Lower lobe of right lung (tissue), 2 donors: ENCODE measurements around the gene PAX7. TPM values are rescaled to one million over a fixed set of nuclear protein-coding genes. Genes with fewer than 3 reads are reported as not detected.

Experiments
- ATAC-seq, 2 donors: fragments of 200-7000 bp; cut with Tn5 transposase; one replicate each; pipeline ENCODE4 v1.9.1; 2020 to 2022; ENCODE audit warnings: mild to moderate bottlenecking in 2 of 2, moderate library complexity in 2 of 2
- DNase-seq: peaks from one replicate; pipeline ENCODE4 v3.0.0-alpha.2; 2020
- H3K27ac ChIP-seq: fragments of 200-600 bp; one replicate; pipeline ENCODE4 v1.8.0; 2022
- H3K27me3 ChIP-seq: fragments of 200-600 bp; one replicate; pipeline ENCODE4 v1.8.0; 2022; ENCODE audit warnings: low read depth
- H3K36me3 ChIP-seq: fragments of 200-600 bp; one replicate; pipeline ENCODE4 v1.8.0; 2022; ENCODE audit warnings: mild to moderate bottlenecking
- H3K4me1 ChIP-seq: fragments of 200-600 bp; one replicate; pipeline ENCODE4 v1.8.0; 2022
- H3K4me3 ChIP-seq: fragments of 200-600 bp; one replicate; pipeline ENCODE4 v1.8.0; 2022; ENCODE audit warnings: mild to moderate bottlenecking
- H3K9me3 ChIP-seq: fragments of 200-600 bp; one replicate; pipeline ENCODE4 v1.8.0; 2022
- CTCF ChIP-seq: fragments of 200-600 bp; IDR thresholded peaks from one replicate; pipeline ENCODE4 v1.8.0; 2022; ENCODE audit warnings: antibody characterized with exemption, mild to moderate bottlenecking
- intact Hi-C: fragments of 100-400 bp; cut with DNase I; formaldehyde crosslinking; loops from one replicate; pipeline ENCODE4 v1.11.0; 2022
- total RNA-seq: library from RNA; stranded (reverse); fragmentation: NEBNext Ultra II Directional; extraction: Animal tissue kit (Norgen Biotek cat#: 25700); gene quantifications from one replicate; pipeline ENCODE4 v1.2.1, GENCODE V29; 2021
- donor health status: DM: no; HTN: yes; CAD: no; lungs with severe emphysema.

The PAX7 gene
- total RNA-seq, 1 donor from 2014 or later: not detected

GRCh38 chr1:18752409-18752808 is 121.8 kb downstream of the PAX7 start:
- peaks cover 4% of the 10 kb centered on the region for H3K27me3 ChIP-seq
- no peak overlapping the region for H3K27ac ChIP-seq
- intact Hi-C loops: no loop called here
- no peaks in the 10 kb centered on the region for H3K4me1 ChIP-seq
- DNase-seq: no peak
- no peak overlapping the region for H3K4me3 ChIP-seq
- H3K9me3 ChIP-seq: no peaks in the 10 kb centered on the region
- no peak for ATAC-seq
- TF ChIP-seq CTCF: no peak
- no peaks in the 10 kb centered on the region for H3K36me3 ChIP-seq

- Histone ChIP-seq H3K4me3 (no peak overlapping the region), H3K27me3 (peaks cover 23% of the 10 kb centered on the region), H3K36me3 (no peaks in the 10 kb centered on the region), H3K9me3 (no peaks in the 10 kb centered on the region), H3K27ac (no peak overlapping the region), H3K4me1 (no peaks in the 10 kb centered on the region)
- intact Hi-C loops: no loop called here
- no peak for TF ChIP-seq CTCF
- ATAC-seq: no peak
- no peak for DNase-seq
Observed at GRCh38 chr1:18760156-18760555, 129.5 kb downstream of the PAX7 start.

- H3K4me3 ChIP-seq: no peak overlapping the region
- DNase-seq: no peak
- no peaks in the 10 kb centered on the region for H3K9me3 ChIP-seq
- TF ChIP-seq CTCF: no peak
- peaks cover 29% of the 10 kb centered on the region for H3K27me3 ChIP-seq
- no peaks in the 10 kb centered on the region for H3K36me3 ChIP-seq
- H3K27ac ChIP-seq: no peak overlapping the region
- intact Hi-C loops: no loop called here
- no peaks in the 10 kb centered on the region for H3K4me1 ChIP-seq
- no peak for ATAC-seq
Observed at GRCh38 chr1:18761948-18762840, 131.5 kb downstream of the PAX7 start.

- H3K27me3 ChIP-seq: peaks cover 25% of the 10 kb centered on the region
- TF ChIP-seq CTCF: no peak
- H3K4me3 ChIP-seq: no peak overlapping the region
- H3K27ac ChIP-seq: no peak overlapping the region
- H3K36me3 ChIP-seq: no peaks in the 10 kb centered on the region
- H3K4me1 ChIP-seq: no peaks in the 10 kb centered on the region
- H3K9me3 ChIP-seq: no peaks in the 10 kb centered on the region
- DNase-seq (no peak), ATAC-seq (no peak)
- intact Hi-C loops: no loop called here
Observed at GRCh38 chr1:18764362-18764761, 133.7 kb downstream of the PAX7 start.

GRCh38 chr1:18765725-18766124 is 135.1 kb downstream of the PAX7 start:
- no peaks in the 10 kb centered on the region for H3K4me1 ChIP-seq
- no peak for ATAC-seq
- TF ChIP-seq CTCF: no peak

More at GRCh38 chr1:18765725-18766124, 135.1 kb downstream of the PAX7 start:
- no peak overlapping the region for H3K27ac ChIP-seq
- no peaks in the 10 kb centered on the region for H3K36me3 ChIP-seq
- peaks cover 34% of the 10 kb centered on the region for H3K27me3 ChIP-seq
- no peak overlapping the region for H3K4me3 ChIP-seq
- DNase-seq: no peak
- H3K9me3 ChIP-seq: no peaks in the 10 kb centered on the region
- intact Hi-C loops: no loop called here
